ENCODE data around the gene CAMSAP2. TPM values are rescaled to one million over a fixed set of nuclear protein-coding genes. Genes with fewer than 3 reads are reported as not detected.

Gene CAMSAP2
- total RNA-seq, 1 experiment from 2014 or later: 25.0 TPM

GRCh38 chr1:200904772-200905171 is 166.1 kb downstream of the CAMSAP2 start:
- peaks cover 0 to 8% of the 10 kb centered on the region in 2 experiments; a peak in 3 of 4 replicates for H3K36me3 ChIP-seq (ENCODE audit: control insufficient read depth in 1 of 2, insufficient read depth in 2 of 2, low read length in 2 of 2)
- H3K4me3 ChIP-seq (replicated peaks in 1 of 2; ENCODE audit: low read depth in 1 of 2, low read length in 2 of 2): no peak overlapping the region
- H3K4me1 ChIP-seq (ENCODE audit: control insufficient read depth in 1 of 2, insufficient read depth in 2 of 2, low read length in 2 of 2): no peaks in the 10 kb centered on the region
- TF ChIP-seq YY1 (IDR thresholded peaks at IDR 0.05; ENCODE audit: extremely low read depth, insufficient replicate concordance, low read depth, low read length) (no peak), POLR2AphosphoS5 (IDR thresholded peaks at IDR 0.05; ENCODE audit: low read depth, low read length) (no peak), ZNF274 (IDR thresholded peaks at IDR 0.05; ENCODE audit: low read depth, low read length) (no peak), ELF1 (IDR thresholded peaks at IDR 0.05; ENCODE audit: borderline replicate concordance, low read depth) (no peak), POLR2A (IDR thresholded peaks at IDR 0.05; ENCODE audit: borderline replicate concordance, extremely low read depth, insufficient read depth, insufficient read length) (no peak), JUND (IDR thresholded peaks at IDR 0.05) (no peak), SRF (IDR thresholded peaks at IDR 0.05; ENCODE audit: low read depth) (no peak), ZBTB33 (IDR thresholded peaks at IDR 0.05; ENCODE audit: extremely low read depth, insufficient replicate concordance, low read length) (no peak), CTCF (IDR thresholded peaks at IDR 0.05 in 2 of 3, conservative IDR thresholded peaks at IDR 0.05 in 1 of 3; ENCODE audit: borderline replicate concordance in 1 of 3, insufficient read depth in 1 of 3, low read depth in 2 of 3, low read length in 2 of 3) (no peak), ZFX (IDR thresholded peaks at IDR 0.05) (no peak)
- H3K9me3 ChIP-seq (ENCODE audit: control insufficient read depth in 1 of 2, insufficient read depth in 1 of 2, low read depth in 1 of 2, low read length in 2 of 2): no peaks in the 10 kb centered on the region
- DNase-seq (ENCODE audit: low read depth, low spot score) (no peak), ATAC-seq (no peak)
- POLR2A ChIA-PET: no interaction called here
- RAD21 ChIA-PET (ENCODE audit: low non-redundant PET in 1 of 2, low total read pairs in 2 of 2, uncharacterized antibody in 2 of 2, unreplicated experiment in 2 of 2): no interaction called here
- CTCF ChIA-PET: interaction anchor here (0.6 kb wide), 1 partner anchor 1106 kb away, joined by 3 read pairs; the partner anchor contains the start of gene ELF3
- H3K9me2 ChIP-seq (ENCODE audit: insufficient read depth): no peaks in the 10 kb centered on the region
- BruUV-seq (replicated peaks): no TSS peak
- intact Hi-C loops (cut with micrococcal nuclease): no loop called here
- H3K9ac ChIP-seq (ENCODE audit: low read length): no peak overlapping the region
- H3K79me2 ChIP-seq (ENCODE audit: insufficient read depth, low read length): no peaks in the 10 kb centered on the region
- no peaks in the 10 kb centered on the region for H3K27me3 ChIP-seq (ENCODE audit: insufficient read depth, low read length)
- H3K4me2 ChIP-seq (ENCODE audit: low read length): no peak overlapping the region
- H3K27ac ChIP-seq (ENCODE audit: low read depth, low read length): no peak overlapping the region
- H4K20me1 ChIP-seq (ENCODE audit: insufficient read depth): no peaks in the 10 kb centered on the region
- H2AFZ ChIP-seq (ENCODE audit: low read depth, low read length, poor library complexity, severe bottlenecking): no peak overlapping the region
